Right lobe of liver (tissue), 6 donors: ENCODE results near the gene HLA-DPB1. TPM values are rescaled to one million over a fixed set of nuclear protein-coding genes. Genes with fewer than 3 reads are reported as not detected.

Experiments used
- ATAC-seq, 4 donors: fragments of 200-7000 bp; cut with Tn5 transposase; one replicate each; pipeline ENCODE4 v1.9.1; 2020; ENCODE audit warnings: mild to moderate bottlenecking in 4 of 4, moderate library complexity in 4 of 4
- DNase-seq, 3 donors: peaks; one replicate each; pipeline ENCODE4 v3.0.0-alpha.2; 2020
- H3K27ac ChIP-seq, 3 donors: fragments of 200-600 bp; one replicate each; pipeline ENCODE4 v1.8.0; 2022
- H3K27me3 ChIP-seq, 2 donors: fragments of 200-600 bp; one replicate each; pipeline ENCODE4 v1.8.0; 2022
- H3K36me3 ChIP-seq, 4 donors: fragments of 200-600 bp; sonication (generic) in 1 of 4; one replicate each; pipeline versions ENCODE4 v1.5.1 to v1.8.0; 2017 to 2022; ENCODE audit warnings: control low read depth in 1 of 4
- H3K4me1 ChIP-seq, 4 donors: fragments of 200-600 bp; sonication (generic) in 1 of 4; one replicate each; pipeline versions ENCODE4 v1.5.1 to v1.8.0; 2017 to 2022; ENCODE audit warnings: control low read depth in 1 of 4
- H3K4me3 ChIP-seq, 3 donors: fragments of 200-600 bp; one replicate each; pipeline ENCODE4 v1.8.0; 2022
- H3K9me3 ChIP-seq, 4 donors: fragments of 200-600 bp; sonication (generic) in 1 of 4; one replicate each; pipeline versions ENCODE4 v1.5.1 to v1.8.0; 2017 to 2022; ENCODE audit warnings: control low read depth in 1 of 4
- POLR2A ChIP-seq: fragments of 450-650 bp; IDR thresholded peaks from one replicate; pipeline ENCODE4 v1.6.1; 2017; ENCODE audit warnings: antibody characterized with exemption, mild to moderate bottlenecking
- WGBS: methylation state at CpG from one replicate; pipeline ENCODE4 v1.1.6; 2018; ENCODE audit warnings: low coverage, low lambda C conversion rate; ENCODE audit not compliant: insufficient coverage; ENCODE audit errors: missing lambda C conversion rate; 5-methylcytosine and 5-hydroxymethylcytosine counted together
- intact Hi-C, 2 donors: fragments of 100-400 bp; cut with DNase I; formaldehyde crosslinking; loops; one replicate each; pipeline versions ENCODE4 v1.11.2 to v1.14.1; 2022
- total RNA-seq, 6 experiments: library from RNA; depleted of rRNA in 2 of 6; stranded (reverse); fragments of >200 nt in 2 of 6; fragmentation: NEBNext Ultra II Directional in 3 of 6; extraction: Animal tissue kit (Norgen Biotek cat#: 25700) in 3 of 6; gene quantifications; one replicate each; pipeline versions ENCODE4 v1.1.0 to v1.2.4, GENCODE V29; 2016 to 2023
- TF ChIP-seq, protein P1 (sequence below), 4 donors: fragments of 200-600 bp in 3 of 4; fragments of 450-650 bp in 1 of 4; IDR thresholded peaks; one replicate each; pipeline versions ENCODE4 v1.5.1 to v1.8.0; 2016 to 2022; ENCODE audit warnings: antibody characterized with exemption in 4 of 4, mild to moderate bottlenecking in 2 of 4
- donor health status: DM: no; HTN: yes; CAD: no.
- donor health status: DM: no; HTN: no; CAD: no.
- donor health status: DM: no; HTN: no; CAD: no.
- donor health status: DM: no; HTN: yes; CAD: no.
- donor health status: DM: no; HTN: yes; CAD: no.

Gene HLA-DPB1
- total RNA-seq, 6 experiments from 2014 or later, result 8.6 to 66.7 (median 23.0) TPM

DNA sequence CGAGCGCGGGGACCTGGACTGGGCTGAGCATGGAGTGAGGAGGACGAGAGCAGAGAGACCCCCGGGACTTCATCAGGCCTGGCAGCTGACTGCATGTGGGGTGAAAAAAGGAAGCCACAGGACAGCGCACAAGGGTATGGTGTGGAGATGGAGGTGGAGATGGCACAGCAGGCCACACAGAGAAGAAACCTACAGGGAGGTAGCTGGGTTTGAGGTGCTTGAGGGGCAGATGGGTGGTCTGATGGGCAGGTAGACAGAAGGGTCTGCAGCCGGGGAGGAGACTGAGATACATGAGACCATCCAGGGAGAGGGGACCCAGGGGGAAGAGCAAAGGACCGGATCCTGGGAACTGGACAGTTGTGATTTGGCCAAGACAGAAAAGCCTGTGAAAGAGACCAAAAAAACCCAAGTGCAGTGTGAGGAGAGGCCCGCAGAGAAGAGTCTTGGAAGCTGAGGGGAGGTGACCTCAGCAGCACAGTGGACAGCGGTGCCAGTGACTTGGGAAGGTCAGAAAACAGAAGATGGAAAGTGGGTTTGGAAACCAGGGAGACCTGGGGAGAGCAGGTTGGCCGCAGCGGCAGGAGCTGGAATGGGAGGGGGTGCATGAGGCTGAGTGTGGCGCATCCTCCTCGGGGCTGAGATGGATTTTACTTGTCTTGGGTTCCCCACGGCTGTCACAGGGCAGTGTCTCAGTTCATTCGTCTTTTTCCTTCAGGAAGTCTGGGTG lies 5.5 kb downstream of the HLA-DPB1 start:
- DNase-seq (no peak), ATAC-seq (no peak)
- Histone ChIP-seq H3K27ac (peak overlapping the region; percentile 43 to 79 (median 67)), H3K4me1 (peaks cover 0 to 7% (median 0%) of the 10 kb centered on the region in 4 donors), H3K36me3 (no peaks in the 10 kb centered on the region), H3K27me3 (no peaks in the 10 kb centered on the region), H3K9me3 (no peaks in the 10 kb centered on the region), H3K4me3 (peak overlapping the region; percentile 30 to 38 (median 33))
- TF ChIP-seq, protein P1, sequence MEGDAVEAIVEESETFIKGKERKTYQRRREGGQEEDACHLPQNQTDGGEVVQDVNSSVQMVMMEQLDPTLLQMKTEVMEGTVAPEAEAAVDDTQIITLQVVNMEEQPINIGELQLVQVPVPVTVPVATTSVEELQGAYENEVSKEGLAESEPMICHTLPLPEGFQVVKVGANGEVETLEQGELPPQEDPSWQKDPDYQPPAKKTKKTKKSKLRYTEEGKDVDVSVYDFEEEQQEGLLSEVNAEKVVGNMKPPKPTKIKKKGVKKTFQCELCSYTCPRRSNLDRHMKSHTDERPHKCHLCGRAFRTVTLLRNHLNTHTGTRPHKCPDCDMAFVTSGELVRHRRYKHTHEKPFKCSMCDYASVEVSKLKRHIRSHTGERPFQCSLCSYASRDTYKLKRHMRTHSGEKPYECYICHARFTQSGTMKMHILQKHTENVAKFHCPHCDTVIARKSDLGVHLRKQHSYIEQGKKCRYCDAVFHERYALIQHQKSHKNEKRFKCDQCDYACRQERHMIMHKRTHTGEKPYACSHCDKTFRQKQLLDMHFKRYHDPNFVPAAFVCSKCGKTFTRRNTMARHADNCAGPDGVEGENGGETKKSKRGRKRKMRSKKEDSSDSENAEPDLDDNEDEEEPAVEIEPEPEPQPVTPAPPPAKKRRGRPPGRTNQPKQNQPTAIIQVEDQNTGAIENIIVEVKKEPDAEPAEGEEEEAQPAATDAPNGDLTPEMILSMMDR (IDR thresholded peaks at IDR 0.05), result no peak
- no peak for TF ChIP-seq POLR2A
- WGBS, result 71% methylated on average over 13 of the region's 16 CpGs
- intact Hi-C loops, result loop anchor here (5.0 kb wide), 2 partner anchors 69 to 74 kb away; partner anchors contain the start of gene HLA-DOA (in 1 of the 2)

- no peak overlapping the region for H3K27ac ChIP-seq
Observed at GRCh38 chr6:33082702-33083101, 6.9 kb downstream of the HLA-DPB1 start.

GRCh38 chr6:33085627-33086026 lies 9.8 kb downstream of the HLA-DPB1 start:
- intact Hi-C loops, result no loop called here
- no peaks in the 10 kb centered on the region for H3K4me1 ChIP-seq
- WGBS, result 41% methylated on average over 4 of the region's 8 CpGs
- no peaks in the 10 kb centered on the region for H3K9me3 ChIP-seq
- H3K36me3 ChIP-seq, result no peaks in the 10 kb centered on the region
- H3K27me3 ChIP-seq, result no peaks in the 10 kb centered on the region
- TF ChIP-seq, protein P1 (IDR thresholded peaks at IDR 0.05), result no peak
- TF ChIP-seq POLR2A, result no peak
- DNase-seq (no peak), ATAC-seq (no peak)
- no peak overlapping the region for H3K4me3 ChIP-seq
- no peak overlapping the region for H3K27ac ChIP-seq

More at GRCh38 chr6:33082702-33083101, 6.9 kb downstream of the HLA-DPB1 start:
- WGBS, result 15% methylated on average over 2 of the region's 2 CpGs
- Histone ChIP-seq H3K27me3 (no peaks in the 10 kb centered on the region), H3K4me3 (no peak overlapping the region), H3K4me1 (peaks cover 0 to 7% (median 0%) of the 10 kb centered on the region in 4 donors), H3K36me3 (no peaks in the 10 kb centered on the region), H3K9me3 (no peaks in the 10 kb centered on the region)
- DNase-seq, result peak; percentile 38 to 70 (median 67)
- intact Hi-C loops, result loop anchor here (5.0 kb wide), 2 partner anchors 70 to 75 kb away; partner anchors contain the start of gene HLA-DOA (in 1 of the 2)
- peak; percentile 69 to 87 (median 82) for ATAC-seq
- TF ChIP-seq POLR2A, result no peak
- TF ChIP-seq, protein P1 (IDR thresholded peaks at IDR 0.05), result peak; percentile 62 to 79 (median 71)

DNA sequence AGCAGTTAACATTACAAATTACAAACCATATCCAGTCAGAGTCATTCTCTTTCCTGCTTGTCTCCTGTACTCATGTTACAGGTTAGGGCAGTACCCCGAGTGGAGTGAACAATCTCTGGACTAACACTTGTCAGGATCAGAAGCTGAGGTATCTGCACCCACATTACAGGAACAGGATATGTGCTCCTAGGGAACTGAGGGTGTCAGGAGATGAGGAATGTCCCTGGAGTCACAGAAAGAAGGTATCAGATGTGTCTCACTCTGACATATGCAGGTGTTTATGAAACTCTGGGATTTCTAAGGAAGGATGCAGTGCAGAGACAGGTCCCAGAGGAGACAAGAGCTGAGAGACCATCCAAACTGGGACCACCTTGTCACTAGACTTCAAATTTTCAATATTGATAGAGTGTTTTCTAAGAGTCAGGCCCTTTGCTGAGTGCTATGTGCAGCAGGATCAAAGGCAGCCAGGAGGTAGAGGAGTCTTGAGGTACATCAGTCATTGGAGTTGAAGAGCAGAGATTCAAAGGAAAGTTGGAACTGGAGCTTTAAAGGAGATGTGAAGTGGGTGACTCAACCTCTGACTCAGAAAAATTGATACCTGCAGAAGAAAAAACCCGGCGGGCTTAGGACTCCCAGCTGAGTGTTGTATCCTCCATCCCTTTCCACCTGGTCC lies 12.6 kb downstream of the HLA-DPB1 start:
- Histone ChIP-seq H3K36me3 (no peaks in the 10 kb centered on the region), H3K27me3 (no peaks in the 10 kb centered on the region), H3K27ac (no peak overlapping the region), H3K4me3 (no peak overlapping the region), H3K9me3 (no peaks in the 10 kb centered on the region), H3K4me1 (no peaks in the 10 kb centered on the region)
- ATAC-seq, result no peak
- intact Hi-C loops, result no loop called here
- no peak for DNase-seq
- 56% methylated on average over 3 of the region's 3 CpGs for WGBS
- no peak for TF ChIP-seq POLR2A
- TF ChIP-seq, protein P1 (IDR thresholded peaks at IDR 0.05), result no peak
